Calu3 (cell line): ENCODE results near the gene TUBA4A. TPM values are rescaled to one million over a fixed set of nuclear protein-coding genes. Genes with fewer than 3 reads are reported as not detected.

ENCODE experiments used
- BruUV-seq: library from RNA; stranded (reverse); fragments of 400-500 nt; replicated peaks from 2 replicates; lab custom pipeline; 2021; lab: Mats Ljungman, UMichigan
- CTCF ChIA-PET: fragments of 300-600 bp; sonication (Branson Sonifier 250); formaldehyde crosslinking; loops from one replicate; lab custom pipeline; 2022; ENCODE audit warnings: antibody characterized with exemption; lab: Charles Lee
- DNase-seq: peaks from one replicate; pipeline ENCODE4 v3.0.0; 2022
- H3K27ac Mint-ChIP-seq: one replicate; pipeline ENCODE4 v1.8.0; 2022; ENCODE audit warnings: mixed read lengths; ENCODE audit not compliant: unreplicated experiment
- H3K27me3 Mint-ChIP-seq: one replicate; pipeline ENCODE4 v1.8.0; 2022; ENCODE audit warnings: mixed read lengths; ENCODE audit not compliant: unreplicated experiment
- H3K36me3 Mint-ChIP-seq: one replicate; pipeline ENCODE4 v1.8.0; 2022; ENCODE audit warnings: mild to moderate bottlenecking, moderate library complexity, mixed read lengths; ENCODE audit not compliant: insufficient read depth, unreplicated experiment
- H3K4me1 Mint-ChIP-seq: one replicate; pipeline ENCODE4 v1.8.0; 2022; ENCODE audit warnings: mild to moderate bottlenecking, low read depth, mixed read lengths; ENCODE audit not compliant: unreplicated experiment
- H3K4me3 Mint-ChIP-seq: one replicate; pipeline ENCODE4 v1.8.0; 2022; ENCODE audit warnings: mild to moderate bottlenecking, low read depth, moderate library complexity, mixed read lengths; ENCODE audit not compliant: unreplicated experiment
- H3K9me3 Mint-ChIP-seq: one replicate; pipeline ENCODE4 v1.8.0; 2022; ENCODE audit warnings: low read depth, mixed read lengths; ENCODE audit not compliant: unreplicated experiment
- intact Hi-C: fragments of 100-400 bp; cut with micrococcal nuclease; formaldehyde crosslinking; loops from one replicate; pipeline ENCODE4 v1.10.0; 2022; ENCODE audit not compliant: unreplicated experiment
- total RNA-seq: library from RNA; stranded (reverse); gene quantifications from 2 replicates; pipeline ENCODE4 v1.2.3, GENCODE V29; 2022
- TF ChIP-seq, protein P1 (sequence below): fragments of 200-600 bp; IDR thresholded peaks from one replicate; pipeline ENCODE4 v1.8.0; 2022; ENCODE audit warnings: antibody characterized with exemption; ENCODE audit not compliant: unreplicated experiment

TUBA4A gene
- total RNA-seq, 1 experiment from 2014 or later: 97.9 TPM

DNA sequence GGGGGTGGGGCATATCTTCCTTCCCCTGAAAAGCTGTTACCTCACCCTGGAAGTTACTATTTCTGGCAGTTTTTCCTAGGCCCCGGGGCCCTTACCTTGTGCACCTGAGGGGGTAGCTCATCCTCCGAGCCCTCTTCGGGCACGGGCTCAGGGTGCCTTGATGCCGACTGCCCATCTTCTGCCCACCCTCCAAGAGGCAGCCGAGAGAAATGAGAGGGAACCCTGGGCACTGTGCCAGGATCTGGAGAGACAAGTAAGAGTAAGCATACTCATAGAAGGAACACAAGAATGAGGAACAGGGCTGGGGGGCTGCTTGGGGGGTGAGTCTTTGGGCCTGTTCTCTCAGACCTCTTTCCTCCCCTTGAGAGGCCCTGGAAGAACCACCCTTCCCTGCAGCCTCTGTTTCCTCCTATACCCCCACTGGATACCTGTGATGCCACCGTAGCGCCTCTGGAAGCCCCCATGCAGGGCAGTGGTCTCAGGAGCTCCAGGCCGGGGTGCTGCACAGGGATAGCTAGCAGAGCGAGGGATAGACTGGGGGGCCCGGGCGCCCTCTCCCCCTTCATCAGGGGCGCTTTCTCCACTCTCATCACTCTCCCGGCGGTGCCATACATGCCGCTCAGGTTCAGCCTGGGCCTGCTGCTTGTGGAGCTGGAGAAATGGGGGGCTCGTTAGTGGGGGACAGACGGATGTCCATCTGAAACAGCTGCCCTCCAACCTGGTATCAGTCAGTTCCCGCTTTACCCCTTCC lies 32.9 kb downstream of the TUBA4A start:
- Mint-ChIP-seq H3K4me1 (peaks cover 18% of the 10 kb centered on the region), H3K27ac (no peak overlapping the region), H3K4me3 (no peak overlapping the region), H3K27me3 (no peaks in the 10 kb centered on the region), H3K36me3 (peaks cover 66% of the 10 kb centered on the region), H3K9me3 (no peaks in the 10 kb centered on the region)
- DNase-seq: no peak
- CTCF ChIA-PET: interaction anchor here (0.6 kb wide), 2 partner anchors 116 to 202 kb away, joined by 3 to 4 read pairs; no protein-coding TSS in a partner anchor
- BruUV-seq: no TSS peak
- intact Hi-C loops: no loop called here
- TF ChIP-seq, protein P1, sequence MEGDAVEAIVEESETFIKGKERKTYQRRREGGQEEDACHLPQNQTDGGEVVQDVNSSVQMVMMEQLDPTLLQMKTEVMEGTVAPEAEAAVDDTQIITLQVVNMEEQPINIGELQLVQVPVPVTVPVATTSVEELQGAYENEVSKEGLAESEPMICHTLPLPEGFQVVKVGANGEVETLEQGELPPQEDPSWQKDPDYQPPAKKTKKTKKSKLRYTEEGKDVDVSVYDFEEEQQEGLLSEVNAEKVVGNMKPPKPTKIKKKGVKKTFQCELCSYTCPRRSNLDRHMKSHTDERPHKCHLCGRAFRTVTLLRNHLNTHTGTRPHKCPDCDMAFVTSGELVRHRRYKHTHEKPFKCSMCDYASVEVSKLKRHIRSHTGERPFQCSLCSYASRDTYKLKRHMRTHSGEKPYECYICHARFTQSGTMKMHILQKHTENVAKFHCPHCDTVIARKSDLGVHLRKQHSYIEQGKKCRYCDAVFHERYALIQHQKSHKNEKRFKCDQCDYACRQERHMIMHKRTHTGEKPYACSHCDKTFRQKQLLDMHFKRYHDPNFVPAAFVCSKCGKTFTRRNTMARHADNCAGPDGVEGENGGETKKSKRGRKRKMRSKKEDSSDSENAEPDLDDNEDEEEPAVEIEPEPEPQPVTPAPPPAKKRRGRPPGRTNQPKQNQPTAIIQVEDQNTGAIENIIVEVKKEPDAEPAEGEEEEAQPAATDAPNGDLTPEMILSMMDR: no peak

DNA sequence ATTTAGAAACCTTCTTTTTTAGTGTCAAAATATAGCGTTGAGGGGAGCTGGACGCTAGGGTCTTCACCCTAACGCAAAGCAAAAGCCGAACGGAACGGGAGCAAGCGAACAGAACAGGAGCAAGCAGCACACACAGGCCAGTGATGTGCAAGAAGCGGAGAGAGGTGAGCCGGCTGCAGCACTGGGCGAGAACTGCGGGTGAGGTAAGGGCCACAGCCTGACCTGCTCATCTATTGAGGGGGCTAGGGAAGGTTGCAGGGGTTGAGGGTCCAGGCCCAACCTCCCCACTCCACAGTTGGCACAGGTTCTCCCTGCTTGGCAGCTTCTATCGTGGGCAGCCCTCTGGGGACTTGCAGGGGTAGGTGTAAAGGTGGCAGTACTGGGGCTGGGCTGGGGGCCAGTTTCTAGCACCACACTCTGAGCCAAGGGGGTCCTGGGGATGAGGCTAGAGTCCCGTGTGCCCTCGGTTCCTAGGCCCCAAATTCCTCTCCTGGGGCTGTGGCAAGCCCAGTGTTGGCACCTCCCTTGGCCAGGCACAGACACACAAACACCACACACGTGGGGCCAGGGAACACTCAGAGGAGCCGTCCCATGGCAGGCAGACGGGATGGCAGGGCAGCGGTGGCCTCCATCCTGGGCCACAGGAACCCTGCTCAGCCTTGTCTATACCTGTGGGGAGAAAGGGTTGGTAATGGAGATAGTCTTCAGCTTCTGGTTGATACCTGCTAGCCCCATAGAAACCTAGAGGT lies 33.8 kb downstream of the TUBA4A start:
- CTCF ChIA-PET: no interaction called here
- no peaks in the 10 kb centered on the region for H3K9me3 Mint-ChIP-seq
- no peaks in the 10 kb centered on the region for H3K27me3 Mint-ChIP-seq
- DNase-seq: no peak
- peaks cover 61% of the 10 kb centered on the region for H3K36me3 Mint-ChIP-seq
- no peak overlapping the region for H3K4me3 Mint-ChIP-seq
- peaks cover 18% of the 10 kb centered on the region for H3K4me1 Mint-ChIP-seq
- TF ChIP-seq, protein P1: no peak
- intact Hi-C loops: loop anchor here (5.0 to 10.0 kb wide), 2 partner anchors 55 to 57 kb away; partner anchors contain the start of genes DNAJB2 and NHEJ1
- no TSS peak for BruUV-seq
- H3K27ac Mint-ChIP-seq: no peak overlapping the region

DNA sequence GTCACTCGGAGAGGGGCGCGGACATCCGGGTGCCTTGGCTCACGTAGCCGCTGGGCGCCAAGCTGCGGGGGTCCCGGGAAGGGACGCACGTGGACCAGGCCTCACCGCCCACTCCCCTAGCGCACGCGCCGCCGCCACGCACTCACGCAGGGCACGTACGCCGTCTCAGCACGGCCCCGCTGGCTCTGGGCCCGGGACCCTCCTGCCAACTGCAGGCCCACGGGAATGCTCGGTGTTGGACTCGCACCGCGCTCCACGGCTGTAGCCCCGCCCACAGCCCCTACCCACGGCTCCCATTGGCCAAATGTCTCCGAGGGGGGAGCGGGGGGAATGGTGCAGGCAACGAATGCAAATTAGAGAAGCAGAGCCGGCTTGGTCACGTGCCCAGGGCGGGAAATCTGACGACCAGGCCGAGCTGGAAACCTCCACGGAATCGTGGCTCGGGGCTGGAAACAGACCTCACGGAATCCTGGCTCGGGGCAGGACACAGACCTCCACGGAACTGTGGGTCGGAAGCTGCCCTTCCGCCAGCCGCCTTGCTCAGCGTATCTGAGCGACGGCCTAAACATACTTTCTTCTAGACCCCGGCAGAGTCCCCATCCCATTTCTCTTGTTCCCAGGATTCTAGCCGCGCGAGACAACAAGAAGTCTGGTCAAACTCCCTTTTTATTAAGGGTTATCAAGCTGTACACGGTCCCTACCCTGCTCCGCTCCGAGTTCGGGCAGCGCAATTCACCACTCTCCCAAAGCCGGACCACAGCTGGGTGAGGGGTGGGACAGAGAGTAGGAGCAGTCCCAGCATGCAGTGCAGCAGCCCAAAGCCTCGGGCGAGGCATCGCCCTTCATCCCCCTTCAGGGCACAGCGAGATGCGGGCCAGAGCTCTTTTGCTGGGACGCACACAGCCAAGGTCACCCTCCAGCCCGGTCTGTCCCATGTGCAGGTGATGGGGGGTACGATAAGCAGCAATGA lies 34.7 kb downstream of the TUBA4A start, which contains the start of gene ABCB6:
Gene ABCB6, minus strand, starts transcription at position 227 of the 970 bp plus-strand sequence. CDS start 285 bp downstream, outside the sequence.
- CTCF ChIA-PET: interaction anchor here (1.3 to 2.6 kb wide), 2 partner anchors 10 to 35 kb away, joined by 3 to 10 read pairs; partner anchors contain the start of genes TUBA4A and TUBA4B
- no peaks in the 10 kb centered on the region for H3K27me3 Mint-ChIP-seq
- peak; percentile 79 for DNase-seq
- H3K9me3 Mint-ChIP-seq: no peaks in the 10 kb centered on the region
- intact Hi-C loops: loop anchor here (5.0 to 10.0 kb wide), 2 partner anchors 54 to 58 kb away; partner anchors contain the start of genes DNAJB2 and NHEJ1
- peak within 1 kb of the TSS; percentile 74 for H3K4me3 Mint-ChIP-seq
- peak within 1 kb of the TSS; percentile 75 for H3K27ac Mint-ChIP-seq
- peaks cover 18% of the 10 kb centered on the region for H3K4me1 Mint-ChIP-seq
- no TSS peak for BruUV-seq
- TF ChIP-seq, protein P1: no peak
- peaks cover 55% of the 10 kb centered on the region for H3K36me3 Mint-ChIP-seq
